LNCaP clone FGC (cell line): ENCODE measurements around the gene MATN1.

ENCODE experiments used
- DNase-seq: peaks from one replicate; pipeline ENCODE4 v3.0.0-alpha.2; 2011; ENCODE audit warnings: low read depth
- H3K4me3 ChIP-seq: 2 replicates; pipeline ENCODE4 v1.5.1; 2011; ENCODE audit warnings: mild to moderate bottlenecking, low read depth, low read length, control low read depth
- TF ChIP-seq, protein P1 (sequence below): IDR thresholded peaks from 2 replicates; pipeline ENCODE4 v1.5.1; 2012; ENCODE audit warnings: mild to moderate bottlenecking; ENCODE audit not compliant: control insufficient read depth, insufficient read depth; ENCODE audit errors: extremely low read depth

MATN1 gene

DNA sequence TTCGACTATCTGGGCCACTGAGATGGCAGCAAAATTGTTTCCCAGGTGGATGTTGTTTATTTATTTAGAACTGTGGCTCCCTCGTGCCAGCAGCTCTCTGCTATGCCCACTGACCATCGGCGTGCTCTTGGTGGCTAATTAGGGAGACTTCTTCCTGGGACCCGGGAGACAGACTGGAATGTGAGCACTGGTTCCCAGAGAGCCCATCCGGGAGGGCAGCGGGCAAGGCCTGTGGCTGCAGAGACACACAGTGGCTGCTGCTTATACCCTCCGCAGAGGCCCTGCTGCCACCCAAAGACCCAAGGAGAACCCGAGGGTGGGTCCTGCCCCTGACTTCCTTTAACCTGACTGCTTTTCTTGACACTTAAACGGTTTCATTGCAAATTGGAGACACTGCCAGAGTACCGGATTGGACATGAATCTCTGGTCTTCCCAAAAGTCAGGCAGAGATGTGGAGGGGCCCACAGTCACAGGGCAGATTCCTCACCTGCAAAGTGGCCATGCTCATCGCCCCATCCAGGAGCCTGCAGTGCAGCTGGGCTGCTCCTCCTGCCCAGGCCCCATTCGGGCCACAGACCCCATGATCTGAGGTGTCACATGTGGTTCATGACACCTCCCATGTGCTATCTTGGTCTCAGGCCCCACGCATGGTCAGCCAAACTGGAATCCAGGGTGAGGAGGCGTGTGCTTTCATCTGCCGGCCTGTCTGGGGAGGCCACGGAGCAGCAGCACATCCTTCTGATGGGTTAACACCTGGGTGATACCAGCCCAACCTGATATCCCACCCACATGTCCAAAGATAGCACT, 5.7 kb upstream of the MATN1 start:
- no peak overlapping the region for H3K4me3 ChIP-seq
- DNase-seq: no peak
- TF ChIP-seq, protein P1, sequence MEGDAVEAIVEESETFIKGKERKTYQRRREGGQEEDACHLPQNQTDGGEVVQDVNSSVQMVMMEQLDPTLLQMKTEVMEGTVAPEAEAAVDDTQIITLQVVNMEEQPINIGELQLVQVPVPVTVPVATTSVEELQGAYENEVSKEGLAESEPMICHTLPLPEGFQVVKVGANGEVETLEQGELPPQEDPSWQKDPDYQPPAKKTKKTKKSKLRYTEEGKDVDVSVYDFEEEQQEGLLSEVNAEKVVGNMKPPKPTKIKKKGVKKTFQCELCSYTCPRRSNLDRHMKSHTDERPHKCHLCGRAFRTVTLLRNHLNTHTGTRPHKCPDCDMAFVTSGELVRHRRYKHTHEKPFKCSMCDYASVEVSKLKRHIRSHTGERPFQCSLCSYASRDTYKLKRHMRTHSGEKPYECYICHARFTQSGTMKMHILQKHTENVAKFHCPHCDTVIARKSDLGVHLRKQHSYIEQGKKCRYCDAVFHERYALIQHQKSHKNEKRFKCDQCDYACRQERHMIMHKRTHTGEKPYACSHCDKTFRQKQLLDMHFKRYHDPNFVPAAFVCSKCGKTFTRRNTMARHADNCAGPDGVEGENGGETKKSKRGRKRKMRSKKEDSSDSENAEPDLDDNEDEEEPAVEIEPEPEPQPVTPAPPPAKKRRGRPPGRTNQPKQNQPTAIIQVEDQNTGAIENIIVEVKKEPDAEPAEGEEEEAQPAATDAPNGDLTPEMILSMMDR: no peak

DNA sequence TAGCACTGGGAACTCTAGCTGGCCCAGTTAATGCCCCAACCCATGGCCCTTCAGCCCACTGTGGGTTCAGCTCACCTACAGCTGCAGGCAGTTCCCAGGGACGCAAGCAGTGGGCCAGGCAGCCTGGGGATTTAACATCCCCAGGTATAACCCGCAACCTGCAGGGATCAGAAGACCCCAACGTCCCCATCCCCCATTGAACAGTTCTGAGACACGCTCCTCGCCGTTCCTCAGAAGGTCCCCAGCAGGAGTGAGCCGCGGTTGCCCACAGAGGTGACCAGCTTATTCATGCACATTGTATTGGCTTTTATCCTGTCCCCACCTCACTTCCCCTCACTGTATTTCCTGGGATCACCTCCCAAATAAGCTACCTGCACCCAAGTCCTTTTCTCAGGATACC, 5.0 kb upstream of the MATN1 start:
- TF ChIP-seq, protein P1: no peak
- H3K4me3 ChIP-seq: no peak overlapping the region
- DNase-seq: no peak

DNA sequence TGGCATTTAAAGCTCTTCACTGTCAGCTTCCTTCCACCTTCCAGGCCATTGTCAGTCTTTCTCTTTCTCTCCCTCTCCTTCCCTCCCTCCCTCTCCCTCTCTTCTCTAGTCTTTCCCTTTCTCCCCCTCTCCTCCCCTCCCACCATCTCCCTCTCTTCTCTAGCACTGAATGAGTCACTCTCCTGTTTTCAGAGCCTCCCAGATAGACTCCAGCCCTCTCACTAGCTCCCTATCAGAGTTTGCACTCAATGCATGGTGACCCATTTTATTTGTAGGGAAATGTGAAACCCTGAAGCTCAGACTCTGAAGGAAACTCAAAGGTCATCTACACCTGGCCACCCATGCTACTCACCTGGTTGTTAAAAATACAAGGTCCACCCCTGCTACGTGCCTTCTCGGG, 4.4 kb upstream of the MATN1 start:
- TF ChIP-seq, protein P1: no peak
- DNase-seq: no peak
- no peak overlapping the region for H3K4me3 ChIP-seq

DNA sequence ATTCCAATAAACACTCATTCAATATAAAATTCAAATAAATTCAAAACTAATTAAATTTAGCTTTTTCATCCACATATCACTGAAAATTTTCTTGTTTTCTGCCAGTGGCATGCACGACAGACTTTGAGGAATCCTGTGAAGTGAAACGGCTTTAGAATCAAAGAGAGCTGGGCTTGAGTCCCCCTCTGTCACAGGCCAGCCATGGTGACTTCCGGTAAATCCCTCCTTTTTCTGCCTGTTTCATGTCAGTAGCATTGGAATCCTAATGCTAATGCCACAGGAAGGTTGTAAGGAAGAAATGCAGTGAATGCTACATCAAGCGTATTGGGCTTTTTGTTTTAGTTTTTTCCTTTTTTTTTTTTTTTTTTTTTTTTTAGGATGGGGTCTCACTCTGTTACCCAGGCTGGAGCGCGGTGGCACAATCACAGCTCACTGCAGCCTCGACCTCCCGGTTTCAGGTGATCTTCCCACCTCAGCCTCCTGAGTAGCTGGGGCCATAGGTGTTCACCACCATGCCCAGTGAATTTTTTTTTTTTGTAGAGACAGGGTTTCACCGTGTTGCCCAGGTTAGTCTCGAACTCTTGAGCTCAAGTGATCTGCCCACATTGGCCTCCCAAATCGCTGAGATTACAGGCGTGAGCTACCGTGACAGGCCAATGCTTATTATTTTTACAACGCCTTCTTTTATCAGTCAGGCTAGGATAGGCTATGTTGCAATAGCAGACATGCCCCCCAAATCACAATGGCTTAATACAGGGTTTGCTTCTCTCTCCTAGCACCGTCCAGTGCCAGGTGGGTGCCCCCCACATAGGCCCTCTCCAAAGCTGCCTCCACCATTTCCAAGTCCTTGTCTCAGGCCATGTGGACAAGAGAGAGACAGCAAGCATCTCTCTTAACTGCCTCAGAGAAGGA, 3.6 kb upstream of the MATN1 start:
- no peak overlapping the region for H3K4me3 ChIP-seq
- TF ChIP-seq, protein P1: no peak
- DNase-seq: no peak

DNA sequence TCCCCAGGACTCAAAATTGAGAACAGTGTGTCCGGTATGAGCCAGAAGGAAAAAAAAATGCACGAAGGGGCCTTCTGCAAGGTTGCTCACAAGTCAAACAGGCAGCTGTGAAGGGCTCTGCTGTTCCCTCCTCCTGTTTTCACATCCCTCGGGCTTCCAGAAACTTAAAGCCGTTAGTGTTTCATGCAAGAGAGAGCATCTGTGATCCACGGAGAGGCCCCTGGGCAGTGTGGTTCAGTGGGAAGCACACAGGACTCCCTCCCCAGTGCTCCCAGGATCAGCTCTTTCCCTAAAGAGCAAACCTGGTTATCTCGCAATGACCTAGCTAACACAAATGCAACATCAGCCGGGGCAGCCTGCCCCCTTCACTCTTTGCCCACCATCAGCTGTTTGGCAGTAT, 2.9 kb upstream of the MATN1 start:
- DNase-seq: no peak
- H3K4me3 ChIP-seq: no peak overlapping the region
- TF ChIP-seq, protein P1: no peak

DNA sequence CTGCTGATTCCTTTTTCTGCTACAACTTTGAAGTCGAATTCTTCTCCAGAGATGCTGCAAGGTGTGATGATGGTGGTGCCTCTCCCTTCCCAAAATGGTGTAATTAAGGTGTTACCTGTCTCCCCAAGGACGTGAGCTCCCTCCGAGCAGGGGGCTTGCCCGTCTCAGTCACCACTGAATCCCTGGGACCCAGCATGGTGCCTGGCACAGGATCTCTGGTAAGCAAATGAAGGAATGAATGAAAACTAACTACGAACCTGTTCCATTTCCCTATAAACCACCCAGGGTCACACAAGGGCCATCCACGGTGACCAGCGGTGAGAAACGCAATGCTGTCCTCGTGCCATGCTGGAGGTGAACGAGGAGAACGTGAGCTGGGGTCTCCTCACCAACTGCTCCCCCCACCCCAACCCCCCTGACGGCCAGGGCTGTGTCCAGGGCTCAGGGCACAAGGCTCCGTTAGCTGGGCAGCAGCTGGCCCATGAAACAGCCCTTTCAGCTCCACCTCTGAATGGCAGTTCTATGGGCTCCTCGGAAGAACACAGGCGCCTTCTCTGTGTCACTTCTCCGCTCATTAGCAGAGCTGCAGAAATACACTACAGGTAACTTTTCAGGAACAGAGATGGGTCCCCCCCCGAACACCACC, 2.2 kb upstream of the MATN1 start:
- TF ChIP-seq, protein P1: no peak
- no peak for DNase-seq
- H3K4me3 ChIP-seq: no peak overlapping the region
